CD1c-positive myeloid dendritic cell (primary cell): ENCODE results near the gene TMPRSS12.
A peak's percentile ranks its signal among the peaks of the same experiment; 100 is the strongest.
"Not testable (repeated sequence)": the region's sequence is repeated elsewhere in the genome, so short reads cannot be mapped to it uniquely, and the experiment has no call there.

ENCODE experiments used
- DNase-seq: peaks from one replicate; pipeline ENCODE4 v3.0.0-alpha.2; 2016; ENCODE audit errors: extremely low spot score

TMPRSS12 gene

DNA sequence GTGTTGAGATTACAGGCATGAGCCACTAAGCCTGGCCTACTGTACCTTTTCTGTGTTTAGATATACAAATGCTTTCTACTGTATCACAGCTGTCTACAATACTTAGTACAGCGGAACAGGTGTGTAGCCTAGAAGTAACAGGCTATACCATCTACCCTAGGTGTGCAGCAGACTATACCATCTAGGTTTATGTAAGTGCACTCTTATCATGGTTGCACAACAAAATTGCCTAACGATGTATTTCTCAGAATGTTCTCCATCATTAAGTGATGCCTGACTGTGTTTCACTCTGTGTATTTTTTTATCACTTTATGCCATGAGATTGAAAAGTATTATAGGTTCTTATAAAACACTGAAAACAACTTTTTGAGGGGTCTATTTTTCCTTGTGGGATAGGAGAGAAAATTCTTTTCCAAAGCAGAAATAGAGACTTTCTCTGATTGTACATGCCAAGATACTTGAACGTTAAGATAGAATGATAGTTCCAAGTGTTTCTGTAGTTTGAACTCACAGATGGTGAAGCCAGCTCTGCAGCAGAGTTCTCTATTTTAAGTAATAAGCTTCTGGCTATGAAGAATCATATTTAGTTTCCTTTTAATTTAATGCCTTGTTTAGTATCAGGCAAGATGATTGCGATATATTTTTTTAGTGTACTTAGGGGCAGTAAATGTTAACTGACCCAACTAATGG lies 17.0 kb downstream of the TMPRSS12 start:
- DNase-seq: no peak

DNA sequence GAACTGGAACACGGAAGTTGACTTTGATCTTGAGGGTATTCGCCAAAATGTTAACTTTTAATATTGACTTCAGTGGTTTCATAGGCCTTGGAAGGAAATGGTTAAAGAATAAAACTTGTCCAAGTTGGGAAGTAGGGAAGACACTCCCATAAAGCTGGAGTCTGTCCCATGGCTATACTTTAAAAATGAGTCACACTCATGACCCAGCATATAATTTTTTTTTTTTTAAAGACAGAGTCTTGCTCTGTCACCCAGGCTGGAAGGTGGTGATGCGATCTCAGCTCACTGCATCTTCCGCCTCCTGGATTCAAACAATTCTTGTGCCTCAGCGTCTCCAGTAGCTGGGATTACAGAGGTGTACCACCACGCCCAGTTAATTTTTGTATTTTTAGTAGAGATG lies 19.6 kb downstream of the TMPRSS12 start:
- no peak for DNase-seq

DNA sequence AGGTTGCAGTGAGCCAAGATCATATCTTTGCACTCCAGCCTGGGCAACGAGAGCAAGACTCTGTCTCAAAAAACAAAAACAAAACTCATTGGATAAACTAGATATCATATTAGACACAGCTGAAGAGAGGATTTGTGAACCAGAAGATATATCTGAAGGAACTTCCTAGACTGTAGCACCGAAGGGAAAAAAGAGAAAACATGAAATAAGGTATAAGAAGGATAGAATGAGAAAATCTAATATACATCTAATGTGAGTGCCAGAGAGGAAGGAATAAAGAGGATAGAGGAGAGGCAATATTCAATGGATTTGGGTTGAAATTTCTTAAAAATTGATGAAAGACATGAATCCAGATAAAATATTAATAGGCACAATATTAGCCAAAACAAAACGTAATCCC lies 22.5 kb downstream of the TMPRSS12 start:
- DNase-seq: no peak

DNA sequence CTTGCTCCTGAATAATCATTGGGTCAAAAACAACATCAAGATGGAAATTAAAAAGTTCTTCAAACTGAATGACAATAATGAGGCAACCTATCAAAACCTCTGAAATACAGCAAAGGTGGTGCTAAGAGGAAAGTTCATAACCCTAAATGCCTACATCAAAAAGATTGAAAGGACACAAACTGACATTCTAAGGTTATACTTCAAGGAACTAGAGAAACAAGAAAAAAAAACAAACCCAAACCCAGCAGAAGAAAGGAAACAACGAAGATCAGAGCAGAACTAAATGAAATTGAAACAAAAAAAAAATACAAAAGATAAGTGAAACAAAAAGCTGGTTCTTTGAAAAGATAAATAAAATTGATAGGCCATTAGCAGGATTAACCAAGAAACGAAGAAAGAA lies 26.2 kb downstream of the TMPRSS12 start:
- not testable (repeated sequence) for DNase-seq

DNA sequence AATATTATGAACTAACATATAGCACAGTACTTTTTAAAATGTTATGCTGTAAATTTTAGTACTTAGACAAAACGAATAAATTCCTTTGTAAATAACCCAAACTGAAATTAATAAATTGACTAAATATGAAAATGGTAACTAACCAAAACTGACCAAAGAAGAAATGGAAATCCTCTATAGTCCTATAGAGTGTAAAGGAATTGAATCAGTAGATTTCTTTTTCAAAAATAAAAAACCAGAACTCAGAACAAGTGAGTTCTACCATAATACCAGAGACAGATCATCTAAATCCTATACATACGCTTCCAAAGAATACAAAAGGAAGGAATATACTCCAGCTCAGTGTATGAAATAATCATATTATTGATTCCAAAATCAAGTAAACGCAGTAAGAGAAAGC lies 39.8 kb downstream of the TMPRSS12 start:
- DNase-seq: no peak

DNA sequence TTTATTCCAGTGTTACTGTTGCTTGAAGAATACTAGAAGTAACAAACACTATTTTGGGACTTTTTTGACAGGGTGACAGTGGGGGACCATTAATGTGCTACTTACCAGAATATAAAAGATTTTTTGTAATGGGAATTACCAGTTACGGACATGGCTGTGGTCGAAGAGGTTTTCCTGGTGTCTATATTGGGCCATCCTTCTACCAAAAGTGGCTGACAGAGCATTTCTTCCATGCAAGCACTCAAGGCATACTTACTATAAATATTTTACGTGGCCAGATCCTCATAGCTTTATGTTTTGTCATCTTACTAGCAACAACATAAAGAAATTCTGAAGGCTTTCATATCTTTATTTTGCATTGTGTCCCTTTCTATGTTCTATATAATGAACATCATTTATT lies 44.5 kb downstream of the TMPRSS12 start:
- DNase-seq: no peak

DNA sequence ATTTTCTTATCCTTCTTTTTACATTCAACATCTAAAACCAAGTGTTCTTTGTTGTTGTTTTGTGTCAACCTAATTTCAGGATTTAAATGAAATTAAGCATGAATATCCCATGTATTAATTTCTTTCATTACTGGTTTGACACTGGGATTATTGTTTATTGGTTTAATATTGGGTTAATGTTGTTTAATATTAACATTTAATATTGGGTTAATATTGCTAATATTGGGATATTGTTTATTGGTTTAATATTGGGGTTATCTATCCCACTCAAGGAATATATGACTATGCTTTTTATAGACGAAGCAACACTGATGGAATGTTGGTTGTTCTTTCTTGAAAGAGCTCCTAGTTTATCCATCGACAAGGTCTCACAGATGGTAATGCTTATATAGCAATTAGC lies 45.9 kb downstream of the TMPRSS12 start:
- DNase-seq: no peak

DNA sequence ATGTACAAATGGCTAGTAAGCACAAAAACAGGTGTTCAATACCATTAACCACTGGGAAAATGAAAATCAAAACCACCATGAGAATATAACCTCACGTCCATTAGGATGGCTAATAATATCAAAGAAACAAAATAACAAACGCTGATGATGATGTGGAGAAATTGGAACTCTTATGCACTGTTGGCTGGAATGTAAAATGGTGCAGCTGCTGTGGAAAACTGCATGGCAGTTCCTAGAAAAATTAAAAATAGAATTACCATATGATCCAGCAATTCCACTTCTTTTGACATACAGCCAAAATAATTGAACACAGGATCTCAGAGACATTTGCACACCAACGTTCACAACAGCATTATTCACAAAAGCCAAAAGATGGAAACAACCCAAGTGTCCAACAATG lies 51.5 kb downstream of the TMPRSS12 start:
- no peak for DNase-seq

DNA sequence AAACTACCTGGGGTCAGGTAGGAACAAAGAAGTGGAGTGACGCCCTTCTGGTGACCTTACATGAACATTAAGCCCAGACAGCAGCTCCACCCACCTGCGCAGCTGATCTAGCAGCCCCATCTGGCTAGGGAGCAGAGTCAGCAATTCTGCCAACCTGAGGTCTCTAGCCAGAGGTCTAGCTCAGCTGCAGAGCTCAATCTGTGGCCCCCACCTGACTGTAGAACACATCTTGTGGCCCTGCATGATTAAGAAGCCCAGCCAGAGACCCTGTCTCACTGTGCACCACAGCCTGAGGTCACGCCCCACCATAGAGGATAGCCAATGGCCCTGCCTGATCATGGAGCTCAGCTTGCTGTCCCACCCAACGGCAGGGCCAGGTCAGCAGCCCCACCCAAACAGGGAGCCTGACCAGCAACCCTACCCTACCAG lies 59.0 kb downstream of the TMPRSS12 start:
- no peak for DNase-seq

DNA sequence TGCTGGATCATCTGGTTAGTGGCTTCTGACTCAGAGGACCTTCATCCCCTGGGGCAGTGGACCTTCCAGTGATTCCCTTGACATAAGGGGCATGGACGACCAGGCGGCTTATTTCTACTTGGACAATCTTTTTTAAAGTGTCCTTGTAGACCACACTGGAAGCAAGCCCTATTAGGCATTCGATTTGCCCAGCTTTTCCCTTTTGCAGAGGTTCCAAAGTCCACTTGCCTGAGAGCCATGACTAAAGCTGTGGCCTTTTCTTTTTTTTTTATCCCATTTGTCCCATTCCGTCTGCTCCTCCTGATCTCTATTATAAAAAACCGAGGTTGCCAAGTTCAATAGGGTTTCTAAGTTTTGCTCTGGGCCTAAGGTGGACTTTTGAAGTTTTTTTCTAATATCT lies 65.8 kb downstream of the TMPRSS12 start:
- DNase-seq: not testable (repeated sequence)

DNA sequence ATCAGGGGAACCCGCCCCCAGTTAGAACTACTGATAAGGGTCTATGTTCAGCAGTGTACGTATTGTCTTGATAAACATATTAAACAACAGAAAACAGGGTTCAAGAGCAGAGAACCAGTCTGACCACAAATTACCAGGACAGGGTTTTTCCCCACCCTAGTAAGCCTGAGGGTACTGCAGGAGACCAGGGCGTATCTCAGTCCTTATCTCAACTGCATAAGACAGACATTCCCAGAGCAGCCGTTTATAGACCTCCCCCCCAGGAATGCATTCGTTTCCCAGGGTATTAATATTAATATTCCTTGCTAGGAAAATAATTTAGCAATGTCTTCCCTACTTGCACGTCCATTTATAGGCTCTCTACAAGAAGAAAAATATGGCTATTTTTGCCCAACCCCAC lies 69.6 kb downstream of the TMPRSS12 start:
- DNase-seq: not testable (repeated sequence)

DNA sequence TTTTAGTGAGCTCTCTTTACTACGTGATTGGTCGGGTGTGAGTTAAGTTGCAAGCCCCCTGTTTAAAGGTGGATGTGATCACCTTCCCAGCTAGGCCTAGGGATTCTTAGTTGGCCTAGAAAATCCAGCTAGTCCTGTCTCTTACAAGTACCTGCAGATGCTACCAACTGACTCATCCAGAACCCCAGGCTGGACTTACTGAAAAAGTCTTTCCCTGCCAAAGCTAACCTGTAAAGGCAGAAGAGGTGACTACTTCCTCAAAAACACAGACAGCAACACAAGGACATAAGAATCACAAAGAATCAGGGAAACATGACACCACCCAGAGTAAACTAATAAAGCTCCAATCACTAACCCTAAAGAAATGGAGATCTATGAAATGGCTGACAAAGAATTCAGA lies 70.5 kb downstream of the TMPRSS12 start:
- DNase-seq: no peak

DNA sequence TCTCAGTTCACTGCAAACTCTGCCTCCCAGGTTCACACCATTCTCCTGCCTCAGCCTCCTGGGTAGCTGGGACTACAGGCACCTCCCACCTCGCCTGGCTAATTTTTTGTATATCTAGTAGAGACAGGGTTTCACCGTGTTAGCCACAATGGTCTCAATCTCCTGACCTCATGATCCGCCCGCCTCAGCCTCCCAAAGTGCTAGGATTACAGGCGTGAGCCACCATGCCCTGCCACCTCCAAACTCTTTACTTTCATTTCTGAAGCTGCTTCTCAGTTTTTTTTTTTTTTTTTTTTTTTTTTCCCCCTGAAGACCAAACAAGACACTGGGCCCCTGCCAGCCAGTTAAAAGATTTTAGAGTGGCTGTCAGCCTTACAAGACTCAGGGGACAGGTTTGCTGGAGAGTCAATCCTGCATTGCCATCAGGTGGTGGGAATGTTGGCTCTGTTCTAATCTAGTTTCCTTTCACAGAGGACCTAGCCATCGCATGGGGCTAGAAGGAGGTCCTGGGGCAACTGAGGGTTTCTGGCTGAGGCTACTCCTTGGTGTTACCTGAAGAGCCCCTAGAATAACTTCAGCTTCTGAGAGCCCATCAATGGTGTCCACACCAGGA lies 72.3 kb downstream of the TMPRSS12 start:
- no peak for DNase-seq

DNA sequence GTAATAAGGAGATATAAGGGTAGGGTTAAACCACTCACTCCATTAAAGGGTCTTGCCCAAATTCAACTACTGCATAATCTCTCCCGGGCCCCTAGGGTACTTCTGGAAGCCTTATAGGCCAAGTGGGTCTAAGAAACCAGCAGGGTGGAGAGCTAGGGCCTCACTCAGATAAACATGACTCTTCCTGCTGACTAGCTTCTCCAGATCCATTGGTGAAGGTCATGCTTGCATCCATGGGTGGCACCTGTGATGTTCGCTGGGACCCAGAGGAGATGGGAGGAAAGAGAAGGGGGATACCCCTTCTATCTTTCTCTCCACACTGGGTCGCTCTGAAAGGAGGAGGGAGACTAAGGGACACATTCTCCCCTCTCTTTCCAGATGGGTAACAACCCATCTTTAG lies 73.6 kb downstream of the TMPRSS12 start:
- DNase-seq: no peak

DNA sequence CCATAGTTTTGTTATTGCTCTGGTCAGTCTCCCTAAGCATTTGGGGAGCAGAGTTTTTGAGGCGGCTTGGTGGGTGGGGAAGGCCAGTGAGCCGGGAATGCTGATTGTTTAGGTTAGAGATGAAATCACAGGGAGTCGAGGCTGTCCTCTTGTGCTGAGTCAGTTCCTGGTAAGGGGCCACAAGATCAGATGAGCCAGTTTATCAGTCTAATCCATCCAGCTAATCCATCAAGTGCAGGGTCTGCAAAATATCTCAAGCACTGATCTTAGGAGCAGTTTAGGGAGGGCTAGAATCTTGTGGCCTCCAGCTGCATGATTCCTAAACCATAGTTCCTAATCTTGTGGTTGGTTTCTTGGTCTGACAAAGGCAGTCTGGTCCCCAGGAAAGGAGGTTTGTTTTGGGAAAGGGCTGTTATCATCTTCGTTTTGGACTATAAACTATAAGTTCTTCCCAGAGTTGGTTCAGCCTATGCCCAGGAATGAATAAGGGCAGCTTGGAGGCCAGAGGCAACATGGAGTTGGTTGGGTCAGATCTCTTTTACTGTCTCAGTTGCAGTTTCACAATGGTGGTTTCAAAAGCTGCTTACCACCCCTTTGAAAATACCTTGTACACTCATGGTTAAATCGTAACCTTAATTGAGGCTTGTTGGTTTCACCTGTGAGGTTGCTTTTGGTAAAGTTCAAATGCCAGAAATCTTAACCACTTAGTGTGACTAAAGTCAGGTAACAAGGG lies 76.0 kb downstream of the TMPRSS12 start:
- DNase-seq: no peak

DNA sequence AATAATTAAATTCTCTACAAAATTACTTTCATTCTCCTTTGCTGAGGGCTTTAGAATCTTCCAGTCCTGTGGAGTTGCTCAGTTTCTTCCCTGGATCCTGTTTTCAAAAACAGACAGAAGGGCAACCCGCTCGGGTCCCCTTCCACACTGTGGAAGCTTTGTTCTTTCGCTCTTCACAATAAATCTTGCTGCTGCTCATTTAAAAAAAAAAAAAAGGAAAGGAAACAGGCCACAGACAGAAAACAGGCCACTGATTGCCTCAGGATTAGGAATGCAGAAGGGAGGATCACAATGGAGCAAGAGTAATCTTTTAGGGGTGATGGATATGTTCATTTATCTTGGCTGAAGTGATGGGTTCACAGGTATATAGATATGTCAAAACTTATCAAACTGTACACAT lies 80.1 kb downstream of the TMPRSS12 start:
- no peak for DNase-seq

DNA sequence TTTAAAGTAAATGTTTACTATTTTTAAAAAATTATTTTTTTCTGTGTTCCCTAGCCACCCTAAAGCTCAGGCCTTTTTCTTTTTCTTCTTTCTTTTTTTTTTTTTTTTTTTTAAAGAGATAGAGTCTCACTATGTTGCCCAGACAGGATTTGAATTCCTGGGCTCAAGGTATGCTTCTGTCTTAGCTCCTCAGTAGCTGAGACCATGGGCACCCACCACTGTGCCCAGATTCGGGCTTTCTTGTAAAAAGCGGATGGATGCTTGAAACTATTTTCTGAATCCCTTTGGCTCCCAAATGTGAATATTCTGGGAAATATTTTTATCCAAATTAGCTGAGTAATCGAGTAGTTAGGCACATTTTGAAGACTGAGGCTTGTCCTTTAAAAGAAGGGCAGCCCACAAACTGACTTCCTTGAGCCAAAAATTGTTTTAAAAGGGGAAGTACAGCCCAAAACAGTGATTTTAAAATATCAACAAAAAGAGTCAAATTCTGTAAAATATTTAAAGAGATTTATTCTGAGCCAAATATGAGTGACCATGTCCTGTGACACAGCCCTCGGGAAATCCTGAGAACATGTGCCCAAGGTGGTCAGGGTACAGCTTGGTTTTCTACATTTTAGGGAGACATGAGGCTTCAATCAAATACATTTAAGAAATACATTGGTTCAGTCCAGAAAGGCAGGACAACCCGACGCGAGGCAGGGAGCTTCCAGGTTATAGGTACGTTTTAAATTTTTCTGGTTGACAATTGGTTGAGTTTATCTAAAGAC lies 80.8 kb downstream of the TMPRSS12 start:
- DNase-seq: peak; percentile 45

DNA sequence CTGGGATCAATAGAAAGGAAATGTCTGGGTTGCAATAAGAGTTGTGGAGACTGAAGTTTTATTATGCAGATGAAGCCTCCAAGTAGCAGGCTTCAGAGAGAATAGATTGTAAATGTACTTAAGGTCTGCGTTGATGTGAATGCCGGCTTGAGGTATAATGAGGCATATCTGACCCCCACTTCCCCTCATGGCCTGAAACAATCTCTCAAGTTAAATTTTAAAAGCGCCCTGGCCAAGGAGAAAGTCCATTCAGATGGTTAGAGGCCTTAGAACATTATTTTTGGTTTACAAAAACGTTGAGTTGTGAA lies 81.4 kb downstream of the TMPRSS12 start:
- no peak for DNase-seq

DNA sequence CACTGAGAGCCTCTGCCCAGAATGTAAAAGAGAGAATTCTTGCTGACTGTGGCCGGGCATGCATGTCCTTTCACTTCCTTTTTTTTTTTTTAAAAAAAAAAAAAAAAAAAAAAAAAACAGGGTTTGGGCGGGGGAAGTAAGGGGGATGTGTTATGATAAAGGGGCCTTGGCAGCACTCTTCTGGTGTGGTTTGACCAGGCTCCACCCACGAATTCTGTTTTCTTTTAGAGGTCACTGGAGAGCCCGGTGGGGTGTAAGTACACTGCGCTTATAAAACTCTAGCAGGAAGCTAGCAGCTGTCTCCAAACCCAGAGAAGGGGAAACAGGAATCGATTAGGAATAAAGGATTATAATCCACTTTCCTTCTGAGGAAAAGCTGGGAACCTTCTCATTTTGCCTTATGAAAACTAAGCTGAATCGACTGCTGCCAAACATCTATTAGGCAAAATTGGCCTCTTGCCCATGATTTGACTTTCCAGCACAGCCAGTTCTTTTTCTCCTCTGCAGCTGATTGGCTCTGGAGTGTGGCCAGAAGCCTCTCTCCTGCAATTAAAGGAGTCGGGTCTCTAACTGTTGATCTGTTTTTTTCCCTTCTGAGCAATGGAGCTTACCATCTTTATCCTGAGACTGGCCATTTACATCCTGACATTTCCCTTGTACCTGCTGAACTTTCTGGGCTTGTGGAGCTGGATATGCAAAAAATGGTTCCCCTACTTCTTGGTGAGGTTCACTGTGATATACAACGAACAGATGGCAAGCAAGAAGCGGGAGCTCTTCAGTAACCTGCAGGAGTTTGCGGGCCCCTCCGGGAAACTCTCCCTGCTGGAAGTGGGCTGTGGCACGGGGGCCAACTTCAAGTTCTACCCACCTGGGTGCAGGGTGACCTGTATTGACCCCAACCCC lies 82.0 kb downstream of the TMPRSS12 start:
- DNase-seq: peak; percentile 86

DNA sequence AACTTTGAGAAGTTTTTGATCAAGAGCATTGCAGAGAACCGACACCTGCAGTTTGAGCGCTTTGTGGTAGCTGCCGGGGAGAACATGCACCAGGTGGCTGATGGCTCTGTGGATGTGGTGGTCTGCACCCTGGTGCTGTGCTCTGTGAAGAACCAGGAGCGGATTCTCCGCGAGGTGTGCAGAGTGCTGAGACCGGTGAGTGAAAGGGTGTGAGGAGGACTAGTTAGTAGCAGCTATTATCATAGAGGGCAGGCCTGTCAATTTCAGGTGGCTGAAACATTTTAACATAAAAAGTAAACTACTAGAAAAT lies 82.6 kb downstream of the TMPRSS12 start:
- no peak for DNase-seq

DNA sequence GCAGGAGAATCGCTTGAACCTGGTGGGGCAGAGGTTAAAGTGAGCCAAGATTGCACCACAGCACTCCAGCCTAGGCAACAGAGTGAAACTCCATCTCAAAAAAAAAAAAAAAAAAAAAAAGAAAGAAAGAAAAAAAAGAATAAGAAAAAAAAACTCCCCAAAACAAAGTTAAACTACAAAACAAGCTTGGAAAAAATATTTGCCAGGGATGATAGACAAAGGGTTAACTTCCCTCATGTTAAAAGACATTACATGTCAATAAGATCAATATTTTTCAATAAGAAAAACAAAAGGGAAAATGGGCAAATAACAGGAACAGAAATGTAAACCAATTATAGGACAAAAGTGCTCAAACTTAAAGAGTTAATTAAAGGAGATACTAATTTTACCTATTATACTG lies 83.2 kb downstream of the TMPRSS12 start:
- DNase-seq: no peak

DNA sequence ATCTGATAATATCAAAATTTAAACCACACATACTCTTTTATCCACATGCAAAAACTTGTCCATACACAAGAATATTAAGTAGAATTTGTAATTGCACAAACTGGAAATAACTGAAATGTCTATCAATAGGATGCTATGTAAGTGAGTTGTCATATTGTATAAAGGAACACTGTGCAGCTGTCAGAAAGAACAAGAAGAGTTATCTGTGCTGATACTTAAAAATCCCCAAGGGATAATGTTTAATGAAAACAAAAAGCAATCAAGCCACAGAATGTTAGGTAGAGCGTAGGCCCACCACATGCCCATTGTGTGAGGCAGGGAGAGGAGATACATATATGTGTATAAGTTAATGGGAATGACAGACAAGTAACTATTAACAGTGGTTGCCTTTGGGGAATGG lies 83.7 kb downstream of the TMPRSS12 start:
- no peak for DNase-seq
